IPS-18a (cell line): ENCODE measurements around the gene TMEM94.

Experiments used
- H3K27ac ChIP-seq: one replicate; pipeline ENCODE4 v1.5.1; 2013; ENCODE audit warnings: low read length
- H3K27me3 ChIP-seq: one replicate; pipeline ENCODE4 v1.6.1; 2013; ENCODE audit warnings: mild to moderate bottlenecking, low read length; ENCODE audit not compliant: control insufficient read depth, insufficient read depth
- H3K36me3 ChIP-seq: one replicate; pipeline ENCODE4 v1.6.1; 2013; ENCODE audit warnings: low read depth, low read length; ENCODE audit not compliant: control insufficient read depth
- H3K4me1 ChIP-seq: one replicate; pipeline ENCODE4 v1.6.1; 2013; ENCODE audit warnings: low read depth, low read length; ENCODE audit not compliant: control insufficient read depth
- H3K4me3 ChIP-seq: one replicate; pipeline ENCODE4 v1.5.1; 2013; ENCODE audit warnings: low read length
- H3K9ac ChIP-seq: one replicate; pipeline ENCODE4 v1.6.1; 2013; ENCODE audit warnings: mild to moderate bottlenecking, low read length, moderate library complexity
- H3K9me3 ChIP-seq: one replicate; pipeline ENCODE4 v1.6.1; 2013; ENCODE audit warnings: low read depth, low read length; ENCODE audit not compliant: control insufficient read depth

The TMEM94 gene

DNA sequence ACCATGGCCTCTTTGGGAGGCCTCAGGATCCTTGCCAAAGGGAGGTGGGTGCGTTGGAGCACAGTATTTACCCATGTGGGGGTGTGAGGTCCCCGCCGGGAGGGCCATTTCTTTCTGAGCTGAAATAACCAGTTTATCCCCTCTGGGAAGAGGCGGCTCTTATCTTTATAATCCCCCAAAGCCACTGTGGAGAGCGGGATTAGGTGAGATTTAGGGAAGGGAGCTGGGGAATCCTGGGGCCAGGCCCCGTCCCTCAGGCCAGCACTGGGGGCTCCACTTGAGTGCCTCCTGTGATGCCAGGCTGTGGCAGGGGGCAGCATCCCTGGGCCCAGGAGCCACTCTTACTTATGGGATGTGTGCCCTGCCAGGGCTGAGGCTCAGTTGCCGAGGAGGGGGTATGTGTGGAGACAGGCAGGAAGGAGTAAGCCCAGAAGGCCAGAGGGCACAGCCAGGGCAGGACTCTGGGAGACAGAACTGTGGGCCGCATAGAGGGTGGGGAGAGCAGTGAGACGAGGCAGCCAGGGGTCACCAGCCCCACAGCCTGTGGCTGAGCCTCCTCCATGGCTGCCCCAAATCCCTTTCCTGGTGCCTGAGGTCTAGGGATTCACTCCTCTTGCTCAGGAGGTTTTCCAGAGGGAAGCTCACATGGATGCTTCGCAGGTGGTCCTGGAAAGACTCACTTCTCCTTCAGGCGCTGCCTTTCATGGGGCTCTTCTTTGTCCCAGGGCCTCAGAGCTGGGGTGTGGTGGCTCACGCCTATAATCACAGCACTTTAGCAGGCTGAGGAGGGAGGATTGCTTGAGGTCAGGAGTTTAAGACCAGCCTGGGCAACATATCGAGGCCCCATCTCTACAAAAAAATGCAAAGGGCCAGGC lies 25.0 kb downstream of the TMEM94 start:
- Histone ChIP-seq H3K4me1 (peaks cover 6% of the 10 kb centered on the region), H3K9ac (no peak overlapping the region), H3K27ac (no peak overlapping the region), H3K9me3 (no peaks in the 10 kb centered on the region), H3K36me3 (no peaks in the 10 kb centered on the region), H3K27me3 (no peaks in the 10 kb centered on the region), H3K4me3 (no peak overlapping the region)

DNA sequence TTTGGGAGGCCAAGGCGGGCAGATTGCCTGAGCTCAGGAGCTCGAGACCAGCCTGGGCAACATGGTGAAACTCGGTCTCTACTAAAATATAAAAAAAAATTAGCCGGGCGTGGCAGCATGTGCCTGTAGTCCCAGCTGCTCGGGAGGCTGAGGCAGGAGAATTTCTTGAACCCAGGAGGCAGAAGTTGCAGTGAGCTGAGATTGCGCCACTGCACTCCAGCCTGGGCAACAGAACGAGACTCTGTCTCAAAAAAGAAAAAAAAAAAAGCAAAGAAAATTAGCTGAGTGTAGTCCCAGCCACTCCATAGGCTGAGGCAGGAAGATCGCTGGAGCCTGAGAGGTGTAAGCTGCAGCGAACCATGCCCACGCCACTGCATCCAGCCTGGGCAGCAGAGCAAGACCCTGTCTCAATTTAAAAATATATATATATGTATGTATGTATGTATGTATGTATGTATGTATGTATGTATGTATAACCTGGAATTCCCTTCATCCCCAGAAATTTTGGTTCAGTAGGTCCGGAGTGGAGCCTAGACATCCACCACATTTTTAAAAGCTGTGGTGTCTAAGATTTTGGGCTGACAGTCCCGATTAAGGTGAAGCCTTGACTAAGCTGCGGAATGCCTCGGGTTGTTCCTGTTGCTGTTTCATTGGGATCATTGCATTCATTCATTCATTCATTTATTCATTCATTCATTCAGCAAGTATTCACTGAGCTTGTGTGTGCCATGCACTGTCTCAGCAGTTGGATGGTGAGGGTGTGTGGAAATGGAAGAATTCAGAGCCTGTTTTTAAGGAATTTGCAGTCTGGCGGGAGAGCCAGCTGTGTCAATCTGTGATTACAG lies 25.9 kb downstream of the TMEM94 start:
- Histone ChIP-seq H3K9ac (no peak overlapping the region), H3K27ac (no peak overlapping the region), H3K27me3 (no peaks in the 10 kb centered on the region), H3K9me3 (no peaks in the 10 kb centered on the region), H3K4me3 (no peak overlapping the region), H3K36me3 (no peaks in the 10 kb centered on the region), H3K4me1 (peaks cover 6% of the 10 kb centered on the region)

DNA sequence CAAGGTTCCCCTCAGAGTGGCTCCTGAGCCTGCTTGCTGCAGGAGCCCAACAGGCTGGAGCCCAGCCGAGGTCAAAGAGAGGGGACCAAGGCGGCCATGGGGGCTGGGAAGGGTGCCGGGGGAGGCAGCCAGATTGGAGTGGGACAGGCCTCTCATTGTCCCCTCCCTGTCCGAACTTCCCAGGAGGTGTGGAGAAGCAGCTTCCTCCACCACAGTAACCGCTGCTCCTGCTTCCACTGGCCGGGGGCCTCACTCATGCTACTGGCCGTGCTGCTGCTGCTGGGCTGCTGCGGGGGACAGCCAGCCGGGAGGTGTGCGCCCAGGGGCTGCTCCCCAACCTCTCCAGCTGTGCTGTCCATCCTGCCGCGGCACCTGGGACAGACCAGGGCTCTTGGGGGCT lies 29.3 kb downstream of the TMEM94 start:
- Histone ChIP-seq H3K4me1 (no peaks in the 10 kb centered on the region), H3K4me3 (no peak overlapping the region), H3K36me3 (no peaks in the 10 kb centered on the region), H3K9me3 (no peaks in the 10 kb centered on the region), H3K27me3 (no peaks in the 10 kb centered on the region), H3K27ac (no peak overlapping the region), H3K9ac (no peak overlapping the region)

DNA sequence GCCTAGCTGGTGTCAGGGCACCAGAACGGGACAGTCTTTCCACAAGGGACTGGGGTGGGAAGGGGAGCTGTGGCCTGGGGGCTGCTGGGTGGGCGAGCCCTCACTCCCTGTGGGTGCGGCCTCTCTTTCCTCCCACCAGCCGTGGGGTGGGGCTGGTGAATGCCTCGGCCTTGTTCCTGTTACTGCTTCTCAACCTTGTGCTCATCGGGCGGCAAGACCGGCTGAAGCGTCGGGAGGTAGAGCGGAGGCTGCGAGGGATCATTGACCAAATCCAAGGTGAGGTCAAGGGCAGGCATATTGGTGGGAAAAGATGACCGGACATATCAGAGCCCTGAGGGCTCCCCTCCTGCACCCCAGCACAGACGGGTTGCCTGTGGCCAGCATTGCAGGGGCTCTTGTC lies 29.7 kb downstream of the TMEM94 start:
- H3K27ac ChIP-seq = no peak overlapping the region
- no peaks in the 10 kb centered on the region for H3K36me3 ChIP-seq
- no peaks in the 10 kb centered on the region for H3K4me1 ChIP-seq
- H3K9me3 ChIP-seq = no peaks in the 10 kb centered on the region
- H3K9ac ChIP-seq = no peak overlapping the region
- no peaks in the 10 kb centered on the region for H3K27me3 ChIP-seq
- H3K4me3 ChIP-seq = no peak overlapping the region

DNA sequence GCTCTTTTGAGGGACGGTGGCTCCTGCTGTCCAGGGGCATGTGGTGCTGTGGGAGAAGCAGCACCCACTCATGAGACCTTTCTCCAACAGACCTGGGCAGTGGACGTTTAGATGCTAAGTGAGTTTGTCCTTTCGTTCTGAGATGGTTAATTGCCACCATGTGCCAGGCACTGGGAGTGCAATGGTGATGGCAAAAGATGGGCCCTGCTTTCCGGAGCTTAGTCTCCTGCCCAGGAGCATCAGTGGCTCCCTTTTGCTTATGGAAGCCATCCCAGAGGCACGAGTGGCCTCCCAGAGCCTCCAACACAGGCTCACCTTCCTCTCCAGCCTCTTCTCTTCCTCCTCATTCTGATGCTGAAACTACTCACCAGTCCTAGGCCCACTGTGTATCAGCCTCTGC lies 30.5 kb downstream of the TMEM94 start:
- H3K27ac ChIP-seq = no peak overlapping the region
- H3K9ac ChIP-seq = no peak overlapping the region
- H3K9me3 ChIP-seq = no peaks in the 10 kb centered on the region

DNA sequence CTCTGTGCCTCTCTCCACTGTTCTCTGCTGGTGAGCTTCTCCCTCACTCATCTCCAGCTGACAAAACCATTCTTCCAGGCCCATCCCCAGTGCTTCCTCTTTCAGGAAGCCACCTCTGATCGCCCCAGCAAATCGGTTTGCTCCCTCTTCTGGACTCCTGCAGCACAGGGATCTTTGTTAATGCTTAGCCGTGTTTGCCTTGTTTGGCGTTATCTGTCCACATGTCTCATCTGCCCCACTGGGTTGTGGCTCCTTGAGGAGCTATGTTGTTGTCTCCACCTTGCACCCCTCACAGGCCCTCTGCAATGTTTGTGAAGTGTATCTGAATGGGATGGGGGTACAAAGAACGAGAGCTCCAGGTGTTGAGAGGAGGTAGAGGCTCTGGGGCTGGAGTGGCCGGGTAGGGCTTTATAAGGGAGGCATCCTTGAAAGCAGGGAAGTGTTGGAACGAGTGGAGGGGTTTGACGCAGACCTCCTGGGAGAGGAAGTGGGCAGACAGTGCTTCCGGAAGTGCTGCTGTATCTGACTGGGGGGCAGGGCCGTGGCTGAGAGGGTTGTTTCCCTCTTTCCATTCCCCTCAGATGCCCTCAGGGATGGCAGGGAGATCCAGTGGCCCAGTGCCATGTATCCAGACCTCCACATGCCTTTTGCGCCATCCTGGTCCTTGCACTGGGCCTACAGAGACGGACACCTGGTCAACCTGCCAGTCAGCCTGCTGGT lies 31.1 kb downstream of the TMEM94 start:
- no peaks in the 10 kb centered on the region for H3K4me1 ChIP-seq
- H3K9ac ChIP-seq = no peak overlapping the region
- H3K36me3 ChIP-seq = peaks cover 4% of the 10 kb centered on the region

More for the DNA sequence above, 30.5 kb downstream of the TMEM94 start:
- Histone ChIP-seq H3K27me3 (no peaks in the 10 kb centered on the region), H3K4me3 (no peak overlapping the region), H3K36me3 (peaks cover 3% of the 10 kb centered on the region), H3K4me1 (no peaks in the 10 kb centered on the region)

DNA sequence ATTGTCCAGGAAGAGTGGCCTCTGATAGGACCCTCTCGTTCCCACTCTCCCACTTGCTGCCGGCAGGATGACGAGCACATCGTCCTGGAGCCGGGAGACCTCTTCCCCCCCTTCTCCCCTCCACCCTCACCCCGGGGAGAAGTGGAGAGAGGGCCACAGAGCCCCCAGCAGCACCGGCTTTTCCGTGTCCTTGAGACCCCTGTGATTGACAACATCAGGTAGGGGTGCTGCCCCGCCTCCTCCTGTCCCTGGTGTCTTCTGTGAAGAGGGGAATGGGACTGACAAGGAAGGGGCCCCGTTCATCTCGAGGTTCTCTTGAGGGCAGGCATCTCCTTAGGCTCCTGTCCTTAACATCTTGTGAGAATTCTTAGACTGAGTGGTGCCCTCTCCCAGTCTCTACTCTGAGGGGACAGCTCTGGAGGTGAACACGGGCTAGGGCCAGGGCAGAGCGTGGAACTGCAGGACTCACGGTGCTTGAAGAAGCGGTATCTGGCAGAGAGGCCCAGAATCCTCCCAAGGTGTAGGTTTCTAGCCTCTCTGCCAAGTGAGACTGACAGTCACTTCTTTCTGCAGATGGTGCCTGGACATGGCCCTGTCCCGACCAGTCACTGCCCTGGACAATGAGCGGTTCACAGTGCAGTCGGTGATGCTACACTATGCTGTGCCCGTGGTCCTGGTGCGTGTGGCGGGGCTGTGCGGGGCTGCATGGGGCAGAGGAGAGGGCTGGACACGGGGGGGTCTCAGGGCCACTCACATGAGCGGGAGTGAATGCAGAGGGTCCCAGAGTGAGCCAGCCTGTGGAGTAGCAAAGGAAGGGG lies 32.5 kb downstream of the TMEM94 start:
- H3K9ac ChIP-seq = no peak overlapping the region
- H3K9me3 ChIP-seq = no peaks in the 10 kb centered on the region
- no peak overlapping the region for H3K4me3 ChIP-seq
- no peak overlapping the region for H3K27ac ChIP-seq
- no peaks in the 10 kb centered on the region for H3K4me1 ChIP-seq
- H3K36me3 ChIP-seq = peaks cover 10% of the 10 kb centered on the region
- no peaks in the 10 kb centered on the region for H3K27me3 ChIP-seq

More for the DNA sequence above, 31.1 kb downstream of the TMEM94 start:
- no peak overlapping the region for H3K4me3 ChIP-seq
- no peaks in the 10 kb centered on the region for H3K9me3 ChIP-seq
- no peaks in the 10 kb centered on the region for H3K27me3 ChIP-seq
- H3K27ac ChIP-seq = no peak overlapping the region

DNA sequence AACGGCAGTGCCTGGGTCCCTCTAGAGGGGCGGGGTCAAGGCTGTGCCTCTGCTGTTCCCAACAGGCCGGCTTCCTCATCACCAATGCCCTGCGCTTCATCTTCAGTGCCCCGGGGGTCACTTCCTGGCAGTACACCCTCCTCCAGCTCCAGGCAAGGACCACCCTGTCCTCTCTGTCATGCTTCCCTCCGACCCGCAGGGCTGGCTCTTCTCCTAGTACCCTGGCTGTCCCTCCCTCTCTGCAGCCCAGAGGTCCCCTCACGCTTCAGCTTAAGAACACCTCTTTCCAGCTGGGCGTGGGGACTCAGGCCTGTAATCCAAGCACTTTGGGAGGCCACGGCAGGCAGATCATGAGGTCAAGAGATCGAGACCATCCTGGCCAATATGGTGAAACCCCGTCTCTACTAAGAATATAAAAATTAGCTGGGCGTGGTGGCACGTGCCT lies 33.1 kb downstream of the TMEM94 start:
- Histone ChIP-seq H3K27me3 (no peaks in the 10 kb centered on the region), H3K4me3 (no peak overlapping the region), H3K36me3 (peaks cover 10% of the 10 kb centered on the region), H3K9me3 (no peaks in the 10 kb centered on the region), H3K9ac (no peak overlapping the region), H3K27ac (no peak overlapping the region), H3K4me1 (no peaks in the 10 kb centered on the region)

DNA sequence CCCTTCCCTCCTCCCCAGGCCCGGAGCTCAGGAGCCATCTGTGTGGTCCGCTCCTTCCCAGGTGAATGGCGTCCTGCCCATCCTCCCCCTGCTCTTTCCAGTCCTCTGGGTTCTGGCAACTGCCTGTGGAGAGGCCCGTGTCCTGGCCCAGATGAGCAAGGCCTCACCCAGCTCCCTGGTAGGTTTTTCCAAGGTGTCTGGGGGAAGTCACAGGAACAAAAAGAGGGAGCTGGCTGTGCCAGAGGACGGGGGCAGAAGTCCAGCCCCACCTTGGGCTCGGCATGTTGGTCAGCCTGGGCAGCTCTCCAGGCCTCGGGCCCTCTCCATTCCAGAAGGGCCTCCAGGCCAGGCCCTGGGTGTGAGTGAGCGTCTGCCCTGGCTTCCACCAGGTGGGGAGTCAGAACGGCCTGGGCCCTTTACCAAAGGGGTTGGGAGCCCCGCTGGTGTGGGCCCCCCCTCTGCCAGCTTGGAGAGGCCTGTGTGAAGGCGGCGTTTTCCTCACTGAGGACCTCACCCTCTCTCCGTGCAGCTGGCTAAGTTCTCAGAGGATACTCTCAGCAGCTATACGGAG lies 33.8 kb downstream of the TMEM94 start:
- Histone ChIP-seq H3K4me3 (no peak overlapping the region), H3K9ac (no peak overlapping the region), H3K36me3 (peaks cover 10% of the 10 kb centered on the region), H3K27ac (no peak overlapping the region), H3K4me1 (no peaks in the 10 kb centered on the region), H3K9me3 (no peaks in the 10 kb centered on the region), H3K27me3 (no peaks in the 10 kb centered on the region)

DNA sequence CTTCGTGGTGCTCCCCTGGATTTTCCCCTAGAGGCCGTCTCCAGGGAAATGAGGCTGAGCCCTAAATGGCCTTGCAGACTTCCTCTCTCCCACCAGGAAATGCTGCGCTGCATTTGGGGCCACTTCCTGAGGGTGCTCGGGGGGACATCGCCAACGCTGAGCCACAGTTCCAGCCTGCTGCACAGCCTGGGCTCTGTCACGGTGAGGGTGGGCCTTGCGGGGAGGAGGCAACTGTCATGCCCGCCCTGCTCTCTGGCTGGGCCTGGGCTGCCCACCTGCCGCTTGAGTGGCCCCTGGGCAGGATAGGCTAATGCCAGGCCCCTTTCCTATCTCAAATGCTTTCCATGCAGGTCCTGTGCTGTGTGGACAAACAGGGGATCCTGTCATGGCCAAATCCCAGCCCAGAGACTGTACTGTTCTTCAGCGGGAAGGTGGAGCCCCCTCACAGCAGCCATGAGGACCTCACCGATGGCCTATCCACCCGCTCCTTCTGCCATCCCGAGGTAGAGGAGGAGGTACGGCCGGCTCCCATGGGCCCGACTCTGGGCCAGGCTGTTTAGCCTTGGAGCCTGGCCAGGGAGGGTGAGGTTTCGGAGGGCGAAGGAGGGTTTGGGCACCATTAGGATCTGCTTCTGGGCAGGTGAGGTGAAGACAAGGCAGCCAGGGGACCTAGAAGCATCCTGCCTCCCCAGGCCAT lies 34.7 kb downstream of the TMEM94 start:
- H3K27ac ChIP-seq = no peak overlapping the region
- no peaks in the 10 kb centered on the region for H3K9me3 ChIP-seq
- no peaks in the 10 kb centered on the region for H3K27me3 ChIP-seq
- no peak overlapping the region for H3K9ac ChIP-seq
- no peak overlapping the region for H3K4me3 ChIP-seq
- H3K36me3 ChIP-seq = peaks cover 10% of the 10 kb centered on the region
- no peaks in the 10 kb centered on the region for H3K4me1 ChIP-seq
